NT2/D1 (cell line): Measurements from ENCODE around the gene CCDC74A.
"Not testable (repeated sequence)": the region's sequence is repeated elsewhere in the genome, so short reads cannot be mapped to it uniquely, and the experiment has no call there.

ENCODE experiments used
- SUZ12 ChIP-seq: IDR thresholded peaks from 2 replicates; pipeline ENCODE4 v1.6.1; 2011; ENCODE audit not compliant: insufficient read length, insufficient read depth; ENCODE audit errors: extremely low read depth
- YY1 ChIP-seq: IDR thresholded peaks from 2 replicates; pipeline ENCODE4 v1.6.1; 2011; ENCODE audit not compliant: insufficient read length, insufficient read depth
- ZNF274 ChIP-seq: IDR thresholded peaks from 2 replicates; pipeline ENCODE4 v1.6.1; 2011; ENCODE audit warnings: mild to moderate bottlenecking, low read depth, low read length

GRCh38 chr2:131491469-131491836 is 36.2 kb upstream of the CCDC74A start:
- TF ChIP-seq YY1, ZNF274, SUZ12: not testable (repeated sequence)
